ENCODE results near the gene DCANP1.

GRCh38 chr5:135397084-135397483, 50.1 kb downstream of the DCANP1 start:
- no peak for TF ChIP-seq ZNF668 (CRISPR knock-in tag; IDR thresholded peaks at IDR 0.05)
- TF ChIP-seq TCF7L2 (IDR thresholded peaks at IDR 0.05; ENCODE audit: low read depth, low read length): no peak
- no peak for TF ChIP-seq EZH2 (IDR thresholded peaks at IDR 0.05; ENCODE audit: borderline replicate concordance, low read depth, low read length)
- no peak for TF ChIP-seq CREB1 (IDR thresholded peaks at IDR 0.05)
- TF ChIP-seq CREB1 (CRISPR knock-in tag; IDR thresholded peaks at IDR 0.05): no peak
- no peak for TF ChIP-seq MAX (CRISPR knock-in tag; IDR thresholded peaks at IDR 0.05)
- no peak for TF ChIP-seq POLR2A (conservative IDR thresholded peaks at IDR 0.05)
- TF ChIP-seq RFX5 (IDR thresholded peaks at IDR 0.05; ENCODE audit: low read depth, low read length): no peak
- TF ChIP-seq ZNF232 (CRISPR knock-in tag; IDR thresholded peaks at IDR 0.05): no peak
- TF ChIP-seq CBFA2T3 (IDR thresholded peaks at IDR 0.05): no peak
